Lower lobe of right lung (tissue), 2 donors: ENCODE results near the gene DEGS2. TPM values are rescaled to one million over a fixed set of nuclear protein-coding genes. Genes with fewer than 3 reads are reported as not detected.

Experiments
- ATAC-seq, 2 donors: fragments of 200-7000 bp; cut with Tn5 transposase; one replicate each; pipeline ENCODE4 v1.9.1; 2020 to 2022; ENCODE audit warnings: mild to moderate bottlenecking in 2 of 2, moderate library complexity in 2 of 2
- DNase-seq: peaks from one replicate; pipeline ENCODE4 v3.0.0-alpha.2; 2020
- H3K27ac ChIP-seq: fragments of 200-600 bp; one replicate; pipeline ENCODE4 v1.8.0; 2022
- H3K27me3 ChIP-seq: fragments of 200-600 bp; one replicate; pipeline ENCODE4 v1.8.0; 2022; ENCODE audit warnings: low read depth
- H3K36me3 ChIP-seq: fragments of 200-600 bp; one replicate; pipeline ENCODE4 v1.8.0; 2022; ENCODE audit warnings: mild to moderate bottlenecking
- H3K4me1 ChIP-seq: fragments of 200-600 bp; one replicate; pipeline ENCODE4 v1.8.0; 2022
- H3K4me3 ChIP-seq: fragments of 200-600 bp; one replicate; pipeline ENCODE4 v1.8.0; 2022; ENCODE audit warnings: mild to moderate bottlenecking
- H3K9me3 ChIP-seq: fragments of 200-600 bp; one replicate; pipeline ENCODE4 v1.8.0; 2022
- intact Hi-C: fragments of 100-400 bp; cut with DNase I; formaldehyde crosslinking; loops from one replicate; pipeline ENCODE4 v1.11.0; 2022
- total RNA-seq: library from RNA; stranded (reverse); fragmentation: NEBNext Ultra II Directional; extraction: Animal tissue kit (Norgen Biotek cat#: 25700); gene quantifications from one replicate; pipeline ENCODE4 v1.2.1, GENCODE V29; 2021
- TF ChIP-seq, protein P1 (sequence below): fragments of 200-600 bp; IDR thresholded peaks from one replicate; pipeline ENCODE4 v1.8.0; 2022; ENCODE audit warnings: antibody characterized with exemption, mild to moderate bottlenecking
- donor health status: DM: no; HTN: yes; CAD: no; lungs with severe emphysema.

Gene DEGS2
- total RNA-seq, 1 donor from 2014 or later = 5.8 TPM

DNA sequence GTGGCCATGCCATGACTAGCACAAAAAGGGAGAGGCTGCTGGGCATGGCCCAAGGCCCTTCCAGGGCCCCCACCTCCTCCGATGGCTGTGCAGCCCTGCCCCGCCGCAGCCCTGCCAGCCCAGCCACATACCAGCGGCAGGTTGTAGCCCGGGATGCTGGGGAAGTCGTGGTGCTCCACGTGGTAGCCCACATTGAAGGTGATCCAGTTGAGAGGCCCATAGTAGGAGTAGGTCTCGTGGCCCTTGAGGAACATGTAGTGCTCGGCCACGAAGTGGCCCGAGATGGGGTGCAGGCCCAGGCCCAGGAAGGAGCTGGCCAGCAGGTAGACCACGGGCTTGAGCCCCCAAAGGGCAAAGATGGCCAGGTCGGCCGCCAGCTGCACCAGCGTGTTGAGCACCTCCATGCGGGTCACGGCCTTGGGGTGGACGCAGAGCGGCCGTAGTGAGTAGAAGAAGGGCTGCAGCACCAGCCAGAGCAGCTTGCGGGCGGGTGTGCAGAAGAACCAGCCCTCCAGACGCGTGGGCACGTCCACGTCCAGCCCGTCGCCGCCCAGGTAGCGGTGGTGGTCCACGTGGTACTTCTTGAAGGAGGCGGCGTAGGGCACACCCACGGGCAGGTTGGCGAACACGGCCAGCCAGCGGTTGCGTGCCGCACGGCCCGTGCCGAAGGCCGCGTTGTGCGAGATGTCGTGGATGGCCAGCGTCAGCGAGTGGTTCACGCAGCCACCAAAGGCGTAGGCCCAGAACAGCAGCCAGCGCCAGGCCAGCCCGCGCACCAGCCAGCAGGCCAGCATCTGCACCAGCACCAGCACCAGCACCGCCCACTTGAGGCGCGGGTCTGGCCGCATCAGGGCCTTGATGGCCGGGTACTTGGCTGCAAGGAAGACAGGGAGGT, 10.4 kb downstream of the DEGS2 start:
- no peak for ATAC-seq
- peaks cover 2% of the 10 kb centered on the region for H3K36me3 ChIP-seq
- no peak overlapping the region for H3K4me3 ChIP-seq
- TF ChIP-seq, protein P1, sequence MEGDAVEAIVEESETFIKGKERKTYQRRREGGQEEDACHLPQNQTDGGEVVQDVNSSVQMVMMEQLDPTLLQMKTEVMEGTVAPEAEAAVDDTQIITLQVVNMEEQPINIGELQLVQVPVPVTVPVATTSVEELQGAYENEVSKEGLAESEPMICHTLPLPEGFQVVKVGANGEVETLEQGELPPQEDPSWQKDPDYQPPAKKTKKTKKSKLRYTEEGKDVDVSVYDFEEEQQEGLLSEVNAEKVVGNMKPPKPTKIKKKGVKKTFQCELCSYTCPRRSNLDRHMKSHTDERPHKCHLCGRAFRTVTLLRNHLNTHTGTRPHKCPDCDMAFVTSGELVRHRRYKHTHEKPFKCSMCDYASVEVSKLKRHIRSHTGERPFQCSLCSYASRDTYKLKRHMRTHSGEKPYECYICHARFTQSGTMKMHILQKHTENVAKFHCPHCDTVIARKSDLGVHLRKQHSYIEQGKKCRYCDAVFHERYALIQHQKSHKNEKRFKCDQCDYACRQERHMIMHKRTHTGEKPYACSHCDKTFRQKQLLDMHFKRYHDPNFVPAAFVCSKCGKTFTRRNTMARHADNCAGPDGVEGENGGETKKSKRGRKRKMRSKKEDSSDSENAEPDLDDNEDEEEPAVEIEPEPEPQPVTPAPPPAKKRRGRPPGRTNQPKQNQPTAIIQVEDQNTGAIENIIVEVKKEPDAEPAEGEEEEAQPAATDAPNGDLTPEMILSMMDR = no peak
- no peak overlapping the region for H3K27ac ChIP-seq
- DNase-seq = no peak
- H3K27me3 ChIP-seq = no peaks in the 10 kb centered on the region
- H3K4me1 ChIP-seq = peaks cover 54% of the 10 kb centered on the region
- H3K9me3 ChIP-seq = no peaks in the 10 kb centered on the region
- intact Hi-C loops = no loop called here

DNA sequence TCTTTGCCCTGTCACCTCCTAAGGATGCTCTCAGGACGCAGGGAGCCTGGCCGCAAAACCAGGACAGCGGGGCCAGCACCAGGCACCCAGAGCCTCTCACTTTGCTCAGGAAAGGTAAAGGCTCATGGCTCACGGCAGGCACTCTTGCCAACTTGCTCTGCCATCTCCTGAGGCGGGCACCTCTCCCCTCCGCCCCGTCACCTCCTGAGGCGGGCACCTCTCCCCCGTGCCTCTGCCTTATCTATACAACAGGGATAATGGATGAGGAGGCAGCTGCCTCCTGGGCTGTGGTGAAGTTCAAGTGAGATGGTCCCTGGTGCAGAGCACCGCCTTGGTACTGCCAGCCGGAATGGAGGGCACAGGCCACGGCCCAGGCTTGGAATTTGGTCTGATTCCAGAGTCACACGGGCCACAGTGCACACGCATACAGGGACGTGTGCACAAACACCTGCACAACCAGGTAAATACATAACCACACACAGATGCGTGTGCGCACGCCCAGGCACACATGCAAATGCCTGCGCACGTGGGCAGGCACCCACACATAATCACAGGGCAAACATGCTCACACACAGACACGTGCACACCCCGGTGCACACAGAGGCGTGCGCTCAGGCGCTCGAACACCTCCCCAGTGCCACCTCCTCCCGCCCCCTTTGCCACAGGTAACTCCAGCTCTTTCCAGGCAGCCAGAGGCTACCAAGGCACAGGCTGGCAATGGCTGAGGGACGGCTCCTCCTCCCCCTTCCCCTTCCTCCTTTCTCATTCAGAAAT, 11.6 kb downstream of the DEGS2 start:
- ATAC-seq (no peak), DNase-seq (no peak)
- Histone ChIP-seq H3K36me3 (peaks cover 13% of the 10 kb centered on the region), H3K27me3 (no peaks in the 10 kb centered on the region), H3K4me1 (peaks cover 61% of the 10 kb centered on the region), H3K27ac (no peak overlapping the region), H3K4me3 (no peak overlapping the region), H3K9me3 (no peaks in the 10 kb centered on the region)
- TF ChIP-seq, protein P1 = no peak
- intact Hi-C loops = no loop called here

DNA sequence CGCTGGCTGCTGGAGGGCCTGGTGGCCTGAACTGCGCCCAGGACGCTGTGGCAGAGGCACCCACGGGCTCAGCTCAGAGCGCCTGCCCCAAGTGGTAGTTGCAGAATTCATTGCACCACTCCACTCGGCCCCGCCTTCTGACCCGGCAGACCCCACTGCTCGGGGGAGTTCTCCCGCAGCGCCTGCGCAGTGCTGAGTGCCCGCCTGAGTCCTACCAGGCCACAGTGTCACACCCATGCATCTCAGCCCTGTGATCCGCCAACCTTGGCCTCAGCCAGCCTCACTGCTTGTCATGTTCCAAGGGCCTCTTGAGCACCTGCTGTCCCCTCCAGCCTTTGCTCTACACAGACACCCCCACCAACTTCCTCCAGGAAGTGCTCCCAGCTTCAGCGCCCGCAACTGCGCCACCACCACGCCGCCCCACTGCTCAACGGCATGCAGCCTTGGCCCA, 12.2 kb downstream of the DEGS2 start:
- no peaks in the 10 kb centered on the region for H3K27me3 ChIP-seq
- no peak overlapping the region for H3K4me3 ChIP-seq
- H3K4me1 ChIP-seq = peaks cover 67% of the 10 kb centered on the region
- H3K36me3 ChIP-seq = peaks cover 13% of the 10 kb centered on the region
- TF ChIP-seq, protein P1 = no peak
- no peaks in the 10 kb centered on the region for H3K9me3 ChIP-seq
- ATAC-seq (peak; percentile 19 to 25), DNase-seq (peak; percentile 70)
- intact Hi-C loops = no loop called here
- H3K27ac ChIP-seq = no peak overlapping the region

DNA sequence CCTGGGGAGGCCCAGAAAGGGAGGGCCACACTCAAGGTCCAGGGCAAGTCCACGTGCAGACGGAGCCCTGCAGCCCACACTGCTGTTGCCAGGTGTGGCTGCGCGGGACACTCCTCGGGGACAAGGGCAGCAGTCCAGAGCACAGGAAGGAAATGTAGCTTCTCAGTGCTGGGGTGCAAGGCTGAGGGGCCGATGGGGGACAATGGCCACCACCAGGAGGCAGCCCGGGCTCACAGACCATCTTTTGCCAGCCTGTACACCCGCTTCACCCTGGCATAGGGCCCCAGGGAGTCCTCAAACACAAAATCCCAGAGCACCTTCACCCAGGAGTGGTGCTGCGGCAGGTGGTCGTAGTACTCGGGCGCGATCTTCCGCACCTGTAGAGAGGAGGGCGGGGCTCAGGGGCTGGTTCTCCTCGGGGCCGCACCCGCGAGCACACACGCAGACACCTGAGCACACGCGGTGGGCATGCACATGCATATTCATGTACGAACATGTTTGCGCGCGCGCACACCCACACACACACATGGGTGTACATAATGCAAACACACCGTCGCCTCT, 12.8 kb downstream of the DEGS2 start:
- TF ChIP-seq, protein P1 = no peak
- H3K27ac ChIP-seq = no peak overlapping the region
- no peak overlapping the region for H3K4me3 ChIP-seq
- peaks cover 72% of the 10 kb centered on the region for H3K4me1 ChIP-seq
- no peaks in the 10 kb centered on the region for H3K9me3 ChIP-seq
- ATAC-seq = peak in 1 of 2 donors; percentile 1
- H3K36me3 ChIP-seq = peaks cover 13% of the 10 kb centered on the region
- intact Hi-C loops = no loop called here
- no peaks in the 10 kb centered on the region for H3K27me3 ChIP-seq
- no peak for DNase-seq

DNA sequence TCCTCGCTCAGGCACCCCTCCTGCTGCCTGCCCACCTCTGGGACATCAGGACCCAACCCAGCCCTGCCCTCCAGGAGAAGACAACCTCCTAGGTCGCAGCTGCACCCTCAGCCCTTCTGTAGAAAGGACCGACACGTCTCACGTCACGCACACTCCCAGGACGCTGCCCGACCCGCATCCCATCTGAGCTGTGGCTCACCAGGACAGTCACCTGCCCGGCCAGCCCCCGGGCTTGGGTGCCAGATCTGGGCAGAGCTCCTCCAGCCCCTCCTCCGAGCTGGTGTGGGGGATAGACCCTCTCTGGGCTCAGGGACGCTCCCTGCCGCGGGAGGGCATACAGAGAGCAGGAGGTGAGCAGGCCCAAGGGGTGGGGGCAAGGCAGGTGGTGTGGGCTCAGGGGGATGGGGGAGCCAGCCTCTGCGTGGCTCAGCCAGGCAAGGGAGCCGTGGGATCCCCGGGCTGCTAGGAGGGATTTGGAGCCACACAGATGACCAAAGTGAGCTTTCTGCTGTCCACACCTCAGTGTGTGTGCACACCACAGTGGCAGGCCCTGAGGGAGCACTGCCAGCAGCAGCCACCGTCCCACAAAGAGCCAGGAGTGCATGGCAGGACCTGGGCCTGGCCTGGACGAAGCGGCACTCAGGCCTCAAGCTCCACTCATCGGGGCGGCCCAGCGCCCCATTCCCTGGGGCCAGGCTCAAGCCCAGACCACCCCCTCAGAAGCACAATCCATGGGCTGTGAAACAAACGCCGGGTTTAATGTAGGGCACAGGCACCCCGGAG, 13.6 kb downstream of the DEGS2 start:
- intact Hi-C loops = no loop called here
- H3K4me3 ChIP-seq = no peak overlapping the region
- peaks cover 77% of the 10 kb centered on the region for H3K4me1 ChIP-seq
- TF ChIP-seq, protein P1 = no peak
- H3K27me3 ChIP-seq = no peaks in the 10 kb centered on the region
- ATAC-seq = no peak
- H3K36me3 ChIP-seq = peaks cover 16% of the 10 kb centered on the region
- H3K9me3 ChIP-seq = no peaks in the 10 kb centered on the region
- DNase-seq = no peak
- peak overlapping the region; percentile 24 for H3K27ac ChIP-seq
